K562 (cell line): Measurements from ENCODE around the gene CIAO3. TPM values are rescaled to one million over a fixed set of nuclear protein-coding genes. Genes with fewer than 3 reads are reported as not detected.

Experiments
- CBX1 ChIP-seq: sonication (generic); IDR thresholded peaks from 2 replicates; pipeline ENCODE4 v1.6.1; 2016; ENCODE audit warnings: antibody characterized with exemption, low read depth, mild to moderate bottlenecking
- CHD4 ChIP-seq: fragments of 200-600 bp; sonication (generic); IDR thresholded peaks from 3 replicates; pipeline ENCODE4 v1.6.1; 2012; ENCODE audit warnings: low read depth, mild to moderate bottlenecking, mixed read lengths, low read length, inconsistent platforms; ENCODE audit not compliant: insufficient read depth, insufficient replicate concordance, poor library complexity, severe bottlenecking
- HMGN3 ChIP-seq: IDR thresholded peaks from 2 replicates; pipeline ENCODE4 v1.6.1; 2011; ENCODE audit warnings: borderline replicate concordance, low read depth, mild to moderate bottlenecking, mixed read lengths, low read length; ENCODE audit not compliant: insufficient read length; ENCODE audit errors: extremely low read depth
- MCM5 ChIP-seq: fragments of 450-650 bp; IDR thresholded peaks from 2 replicates; pipeline ENCODE4 v1.6.1; 2016; ENCODE audit warnings: low read depth
- MTA1 ChIP-seq: fragments of 450-650 bp; IDR thresholded peaks from 2 replicates; pipeline ENCODE4 v1.6.1; 2017; ENCODE audit warnings: borderline replicate concordance
- RBM22 ChIP-seq: fragments of 200-400 bp; formaldehyde crosslinking; IDR thresholded peaks from 2 replicates; pipeline ENCODE4 v1.6.1; 2018; ENCODE audit warnings: low read length, low read depth; ENCODE audit not compliant: poor library complexity, severe bottlenecking
- SFPQ ChIP-seq: fragments of 200-400 bp; formaldehyde crosslinking; IDR thresholded peaks from 2 replicates; pipeline ENCODE4 v1.6.1; 2017; ENCODE audit warnings: mild to moderate bottlenecking, low read depth, low read length, moderate library complexity
- SLC30A9 ChIP-seq: fragments of 250-450 bp; sonication (Bioruptor Pico); IDR thresholded peaks from 2 replicates; pipeline ENCODE4 v1.8.0; 2022; ENCODE audit warnings: mild to moderate bottlenecking, moderate library complexity
- SMARCA4 ChIP-seq: fragments of 450-650 bp; IDR thresholded peaks from 2 replicates; pipeline ENCODE4 v1.6.1; 2016
- SREBF1 ChIP-seq: fragments of 150-350 bp; IDR thresholded peaks from 2 replicates; pipeline ENCODE4 v1.6.1; 2014; ENCODE audit warnings: antibody characterized with exemption, low read depth, low read length, borderline replicate concordance
- STAG1 ChIP-seq: sonication (generic); formaldehyde crosslinking; IDR thresholded peaks from 2 replicates; pipeline ENCODE4 v1.5.0; 2020; ENCODE audit warnings: missing genetic modification reagents, borderline replicate concordance
- SUPT5H ChIP-seq: fragments of 450-650 bp; IDR thresholded peaks from 2 replicates; pipeline ENCODE4 v1.6.1; 2016
- TAF15 ChIP-seq: fragments of 200-400 bp; formaldehyde crosslinking; IDR thresholded peaks from 2 replicates; pipeline ENCODE4 v1.6.1; 2017; ENCODE audit warnings: mild to moderate bottlenecking, low read depth, low read length, moderate library complexity
- ZFP36 ChIP-seq: fragments of 150-350 bp; IDR thresholded peaks from 2 replicates; pipeline ENCODE4 v1.6.1; 2018; ENCODE audit warnings: low read length, low read depth; ENCODE audit not compliant: partially characterized antibody
- ZNF512 ChIP-seq: IDR thresholded peaks from 2 replicates; pipeline ENCODE4 v1.6.1; 2016; ENCODE audit warnings: missing genetic modification characterization, missing compliant biosample characterization
- polyA plus RNA-seq, 8 experiments: library from polyadenylated mRNA; depleted of rRNA in 4 of 8; stranded (reverse) in 5 of 8; unstranded in 3 of 8; fragments of >200 nt; fragmentation: Nextera tagmentation in 2 of 8; fragmentation: Illumina TruSeq in 1 of 8; extraction: Ambion mirVana in 2 of 8; extraction: Trizol in 1 of 8; gene quantifications; 2 replicates each; pipeline versions ENCODE4 v1.2.1 to v1.2.3, GENCODE V29; 2011 to 2014; ENCODE audit warnings: inconsistent platforms in 1 of 8, missing spikeins in 1 of 8
- total RNA-seq, 7 experiments: library from RNA; depleted of rRNA in 6 of 7; stranded (reverse); fragments of >200 nt in 6 of 7; fragmentation: Illumina TruSeq in 2 of 7; extraction: Trizol in 2 of 7; gene quantifications; 2 replicates each; pipeline versions ENCODE4 v1.2.1 to v1.2.3, GENCODE V29; 2011 to 2021; ENCODE audit warnings: low replicate concordance in 1 of 7
- TF ChIP-seq, protein P1 (sequence below): fragments of 450-650 bp; formaldehyde crosslinking; IDR thresholded peaks from 2 replicates; pipeline ENCODE4 v1.4.0; 2022; ENCODE audit warnings: missing genetic modification characterization
- TF ChIP-seq, protein P2 (sequence below): IDR thresholded peaks from 3 replicates; pipeline ENCODE4 v1.6.1; 2011; ENCODE audit warnings: borderline replicate concordance, mild to moderate bottlenecking, moderate library complexity; ENCODE audit not compliant: insufficient read length; ENCODE audit errors: extremely low read depth
- TF ChIP-seq, protein P3 (sequence below): sonication (generic); formaldehyde crosslinking; IDR thresholded peaks from 2 replicates; pipeline ENCODE4 v1.9.0; 2022; ENCODE audit warnings: mild to moderate bottlenecking, missing genetic modification reagents

The CIAO3 gene
- total and polyA plus RNA-seq, 9 of the 15 experiments (the other 6 are each of a cell fraction or from before 2014, with no cell fraction given): 2.2 to 35.6 (median 18.7) TPM

GRCh38 chr16:681746-682427, 58.9 kb downstream of the CIAO3 start (continued):
- no peak for TF ChIP-seq HMGN3
- TF ChIP-seq, protein P1, sequence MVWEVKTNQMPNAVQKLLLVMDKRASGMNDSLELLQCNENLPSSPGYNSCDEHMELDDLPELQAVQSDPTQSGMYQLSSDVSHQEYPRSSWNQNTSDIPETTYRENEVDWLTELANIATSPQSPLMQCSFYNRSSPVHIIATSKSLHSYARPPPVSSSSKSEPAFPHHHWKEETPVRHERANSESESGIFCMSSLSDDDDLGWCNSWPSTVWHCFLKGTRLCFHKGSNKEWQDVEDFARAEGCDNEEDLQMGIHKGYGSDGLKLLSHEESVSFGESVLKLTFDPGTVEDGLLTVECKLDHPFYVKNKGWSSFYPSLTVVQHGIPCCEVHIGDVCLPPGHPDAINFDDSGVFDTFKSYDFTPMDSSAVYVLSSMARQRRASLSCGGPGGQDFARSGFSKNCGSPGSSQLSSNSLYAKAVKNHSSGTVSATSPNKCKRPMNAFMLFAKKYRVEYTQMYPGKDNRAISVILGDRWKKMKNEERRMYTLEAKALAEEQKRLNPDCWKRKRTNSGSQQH: no peak
- TF ChIP-seq RBM22: no peak
- TF ChIP-seq CHD4: no peak
- TF ChIP-seq MTA1: no peak
- TF ChIP-seq SLC30A9 (CRISPR knock-in tag): no peak
- no peak for TF ChIP-seq SMARCA4
- TF ChIP-seq SFPQ: no peak
- TF ChIP-seq STAG1 (CRISPR knock-in tag): no peak
- TF ChIP-seq ZNF512 (tag): no peak
- TF ChIP-seq SUPT5H: 0 out of 2 replicates have a peak, but pooled peaks have one; percentile 14
- no peak for TF ChIP-seq TAF15
- TF ChIP-seq ZFP36: no peak
- TF ChIP-seq CBX1: no peak
- TF ChIP-seq, protein P2, sequence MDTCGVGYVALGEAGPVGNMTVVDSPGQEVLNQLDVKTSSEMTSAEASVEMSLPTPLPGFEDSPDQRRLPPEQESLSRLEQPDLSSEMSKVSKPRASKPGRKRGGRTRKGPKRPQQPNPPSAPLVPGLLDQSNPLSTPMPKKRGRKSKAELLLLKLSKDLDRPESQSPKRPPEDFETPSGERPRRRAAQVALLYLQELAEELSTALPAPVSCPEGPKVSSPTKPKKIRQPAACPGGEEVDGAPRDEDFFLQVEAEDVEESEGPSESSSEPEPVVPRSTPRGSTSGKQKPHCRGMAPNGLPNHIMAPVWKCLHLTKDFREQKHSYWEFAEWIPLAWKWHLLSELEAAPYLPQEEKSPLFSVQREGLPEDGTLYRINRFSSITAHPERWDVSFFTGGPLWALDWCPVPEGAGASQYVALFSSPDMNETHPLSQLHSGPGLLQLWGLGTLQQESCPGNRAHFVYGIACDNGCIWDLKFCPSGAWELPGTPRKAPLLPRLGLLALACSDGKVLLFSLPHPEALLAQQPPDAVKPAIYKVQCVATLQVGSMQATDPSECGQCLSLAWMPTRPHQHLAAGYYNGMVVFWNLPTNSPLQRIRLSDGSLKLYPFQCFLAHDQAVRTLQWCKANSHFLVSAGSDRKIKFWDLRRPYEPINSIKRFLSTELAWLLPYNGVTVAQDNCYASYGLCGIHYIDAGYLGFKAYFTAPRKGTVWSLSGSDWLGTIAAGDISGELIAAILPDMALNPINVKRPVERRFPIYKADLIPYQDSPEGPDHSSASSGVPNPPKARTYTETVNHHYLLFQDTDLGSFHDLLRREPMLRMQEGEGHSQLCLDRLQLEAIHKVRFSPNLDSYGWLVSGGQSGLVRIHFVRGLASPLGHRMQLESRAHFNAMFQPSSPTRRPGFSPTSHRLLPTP: no peak
- no peak for TF ChIP-seq SREBF1
- TF ChIP-seq, protein P3, sequence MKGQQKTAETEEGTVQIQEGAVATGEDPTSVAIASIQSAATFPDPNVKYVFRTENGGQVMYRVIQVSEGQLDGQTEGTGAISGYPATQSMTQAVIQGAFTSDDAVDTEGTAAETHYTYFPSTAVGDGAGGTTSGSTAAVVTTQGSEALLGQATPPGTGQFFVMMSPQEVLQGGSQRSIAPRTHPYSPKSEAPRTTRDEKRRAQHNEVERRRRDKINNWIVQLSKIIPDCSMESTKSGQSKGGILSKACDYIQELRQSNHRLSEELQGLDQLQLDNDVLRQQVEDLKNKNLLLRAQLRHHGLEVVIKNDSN (CRISPR knock-in tag): peak; percentile 72
- no peak for TF ChIP-seq MCM5
